Measurements from ENCODE around the gene PCSK7. TPM values are rescaled to one million over a fixed set of nuclear protein-coding genes. Genes with fewer than 3 reads are reported as not detected.
"Not testable (repeated sequence)": the region's sequence is repeated elsewhere in the genome, so short reads cannot be mapped to it uniquely, and the experiment has no call there.

Gene PCSK7
- total RNA-seq, 1 experiment from 2014 or later = 43.6 TPM

DNA sequence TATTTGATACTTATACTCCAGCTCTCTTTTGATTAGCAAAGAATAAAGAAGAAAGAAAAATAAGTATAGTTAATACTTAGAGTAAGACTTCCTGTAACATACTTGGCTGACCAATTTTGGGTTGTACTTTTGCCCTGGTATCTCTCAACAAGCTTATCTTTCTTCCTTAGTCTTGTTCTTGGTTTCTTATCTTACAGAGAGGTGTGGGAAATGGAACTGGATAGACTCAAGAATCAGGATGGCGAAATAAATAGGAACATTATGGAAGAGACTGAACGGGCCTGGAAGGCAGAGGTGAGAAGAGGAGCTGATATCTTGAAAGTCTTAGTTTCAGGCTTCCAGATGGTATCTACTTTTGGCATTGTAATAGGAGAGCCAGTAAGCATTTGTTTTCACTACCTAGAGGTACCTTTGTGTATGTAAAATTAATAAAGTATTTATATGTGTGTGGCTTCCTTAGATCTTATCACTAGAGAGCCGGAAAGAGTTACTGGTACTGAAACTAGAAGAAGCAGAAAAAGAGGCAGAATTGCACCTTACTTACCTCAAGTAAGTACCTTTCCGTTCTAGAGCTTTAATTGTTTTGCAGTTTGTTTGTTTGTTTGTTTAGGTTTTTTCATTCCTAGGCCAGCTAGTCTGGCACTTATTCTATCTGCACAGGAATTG lies 48.0 kb upstream of the PCSK7 start:
- Histone ChIP-seq H4K20me1 (ENCODE audit: low read length) (no peaks in the 10 kb centered on the region), H3F3A (ENCODE audit: low read length, unreplicated experiment) (peaks cover 5% of the 10 kb centered on the region), H3K79me2 (ENCODE audit: low read length) (no peaks in the 10 kb centered on the region), H3K27me3 (ENCODE audit: low read length) (no peaks in the 10 kb centered on the region), H3K27ac (ENCODE audit: low read length) (no peak overlapping the region), H3K9ac (ENCODE audit: low read length) (no peak overlapping the region), H3K36me3 (ENCODE audit: low read depth, low read length) (peaks cover 14% of the 10 kb centered on the region; the same call in 1 of the 2 replicates), H3K9me3 (ENCODE audit: low read length) (no peaks in the 10 kb centered on the region), H3K4me1 (ENCODE audit: insufficient read depth, low read length) (peaks cover 17% of the 10 kb centered on the region), H2AFZ (ENCODE audit: low read length) (no peak overlapping the region), H3K9me2 (replicated peaks; ENCODE audit: low read length) (no peaks in the 10 kb centered on the region), H3K4me2 (ENCODE audit: low read length) (no peak overlapping the region), H3K4me3 (ENCODE audit: low read length) (no peak overlapping the region)
- ATAC-seq (no peak), DNase-seq (no peak)
- intact Hi-C loops (cut with micrococcal nuclease) = no loop called here
- CTCF ChIA-PET = no interaction called here
- no TSS peak for BruUV-seq (replicated peaks)
- POLR2A ChIA-PET (ENCODE audit: unreplicated experiment) = no interaction called here
- no peak for TF ChIP-seq CTCF (conservative IDR thresholded peaks at IDR 0.05; ENCODE audit: low read depth, low read length)
- no peak for TF ChIP-seq EZH2 (IDR thresholded peaks at IDR 0.05; ENCODE audit: low read length, unreplicated experiment)
- no peak for TF ChIP-seq EZH2phosphoT487 (IDR thresholded peaks at IDR 0.05; ENCODE audit: borderline replicate concordance, low read length)

DNA sequence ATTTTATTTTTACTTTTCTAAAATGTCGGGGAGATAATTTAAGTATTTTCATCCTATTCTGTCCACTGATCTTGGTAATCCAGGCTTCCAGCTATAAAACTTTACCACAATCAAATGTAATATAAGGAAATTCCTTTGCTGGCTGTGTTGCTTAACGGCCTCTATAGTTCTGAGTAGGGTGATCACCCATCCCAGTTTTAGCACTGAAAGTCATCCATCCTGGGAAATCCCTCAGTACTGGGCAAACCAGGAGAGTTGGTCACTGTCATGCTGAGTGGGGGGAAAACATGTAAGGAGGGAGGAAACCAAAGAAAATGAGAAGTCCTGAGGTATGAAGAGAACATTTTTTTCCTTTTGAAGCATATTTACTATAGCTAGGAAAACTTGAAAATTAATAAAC lies 46.5 kb upstream of the PCSK7 start:
- Histone ChIP-seq H3K9me3 (ENCODE audit: low read length) (0 out of 2 replicates have a peak, but pooled peaks cover 3% of the 10 kb centered on the region), H2AFZ (ENCODE audit: low read length) (no peak overlapping the region), H3F3A (ENCODE audit: low read length, unreplicated experiment) (peaks cover 5% of the 10 kb centered on the region), H3K27ac (ENCODE audit: low read length) (no peak overlapping the region), H3K9ac (ENCODE audit: low read length) (no peak overlapping the region), H4K20me1 (ENCODE audit: low read length) (no peaks in the 10 kb centered on the region), H3K4me3 (ENCODE audit: low read length) (no peak overlapping the region), H3K36me3 (ENCODE audit: low read depth, low read length) (peaks cover 17% of the 10 kb centered on the region), H3K27me3 (ENCODE audit: low read length) (no peaks in the 10 kb centered on the region), H3K4me2 (ENCODE audit: low read length) (no peak overlapping the region), H3K79me2 (ENCODE audit: low read length) (no peaks in the 10 kb centered on the region), H3K9me2 (replicated peaks; ENCODE audit: low read length) (no peaks in the 10 kb centered on the region), H3K4me1 (ENCODE audit: insufficient read depth, low read length) (peaks cover 17% of the 10 kb centered on the region)
- POLR2A ChIA-PET (ENCODE audit: unreplicated experiment) = no interaction called here
- intact Hi-C loops (cut with micrococcal nuclease) = no loop called here
- no TSS peak for BruUV-seq (replicated peaks)
- ATAC-seq (no peak), DNase-seq (no peak)
- TF ChIP-seq EZH2 (IDR thresholded peaks at IDR 0.05; ENCODE audit: low read length, unreplicated experiment) (no peak), CTCF (conservative IDR thresholded peaks at IDR 0.05; ENCODE audit: low read depth, low read length) (no peak), EZH2phosphoT487 (IDR thresholded peaks at IDR 0.05; ENCODE audit: borderline replicate concordance, low read length) (no peak)
- CTCF ChIA-PET = no interaction called here

GRCh38 chr11:117273550-117274289 lies 41.8 kb upstream of the PCSK7 start:
- Histone ChIP-seq H3K36me3 (ENCODE audit: low read depth, low read length) (peaks cover 12% of the 10 kb centered on the region; the same call in 1 of the 2 replicates), H4K20me1 (ENCODE audit: low read length) (no peaks in the 10 kb centered on the region), H3K9me3 (ENCODE audit: low read length) (0 out of 2 replicates have a peak, but pooled peaks cover 4% of the 10 kb centered on the region), H3K9me2 (replicated peaks; ENCODE audit: low read length) (no peaks in the 10 kb centered on the region), H3K4me2 (ENCODE audit: low read length) (no peak overlapping the region), H3K79me2 (ENCODE audit: low read length) (no peaks in the 10 kb centered on the region), H2AFZ (ENCODE audit: low read length) (no peak overlapping the region), H3K27me3 (ENCODE audit: low read length) (no peaks in the 10 kb centered on the region), H3K4me1 (ENCODE audit: insufficient read depth, low read length) (no peaks in the 10 kb centered on the region), H3K9ac (ENCODE audit: low read length) (no peak overlapping the region), H3F3A (ENCODE audit: low read length, unreplicated experiment) (no peaks in the 10 kb centered on the region), H3K4me3 (ENCODE audit: low read length) (no peak overlapping the region), H3K27ac (ENCODE audit: low read length) (no peak overlapping the region)
- no TSS peak for BruUV-seq (replicated peaks)
- TF ChIP-seq EZH2phosphoT487 (IDR thresholded peaks at IDR 0.05; ENCODE audit: borderline replicate concordance, low read length) = no peak
- TF ChIP-seq CTCF (conservative IDR thresholded peaks at IDR 0.05; ENCODE audit: low read depth, low read length) = no peak
- no peak for TF ChIP-seq EZH2 (IDR thresholded peaks at IDR 0.05; ENCODE audit: low read length, unreplicated experiment)
- CTCF ChIA-PET = no interaction called here
- ATAC-seq (no peak), DNase-seq (no peak)
- POLR2A ChIA-PET (ENCODE audit: unreplicated experiment) = no interaction called here
- intact Hi-C loops (cut with micrococcal nuclease) = no loop called here

GRCh38 chr11:117272175-117272574 lies 40.3 kb upstream of the PCSK7 start:
- BruUV-seq (replicated peaks); ATAC-seq; H2AFZ ChIP-seq (ENCODE audit: low read length); H3F3A ChIP-seq (ENCODE audit: low read length, unreplicated experiment); H3K27me3 ChIP-seq (ENCODE audit: low read length); POLR2A ChIA-PET (ENCODE audit: unreplicated experiment); H4K20me1 ChIP-seq (ENCODE audit: low read length); DNase-seq; H3K4me3 ChIP-seq (ENCODE audit: low read length); H3K79me2 ChIP-seq (ENCODE audit: low read length); H3K4me2 ChIP-seq (ENCODE audit: low read length); H3K9me2 ChIP-seq (replicated peaks; ENCODE audit: low read length); H3K4me1 ChIP-seq (ENCODE audit: insufficient read depth, low read length); intact Hi-C loops (cut with micrococcal nuclease); CTCF ChIA-PET; H3K9me3 ChIP-seq (ENCODE audit: low read length); H3K9ac ChIP-seq (ENCODE audit: low read length); H3K27ac ChIP-seq (ENCODE audit: low read length): not testable (repeated sequence)
- peaks cover 12% of the 10 kb centered on the region; the same call in 1 of the 2 replicates for H3K36me3 ChIP-seq (ENCODE audit: low read depth, low read length)
